Activated CD8-positive, alpha-beta memory T cell treated with anti-CD3 and anti-CD28 coated beads for 48 hours (primary cell): Measurements from ENCODE around the gene TRAPPC11.
"Not testable (repeated sequence)": the region's sequence is repeated elsewhere in the genome, so short reads cannot be mapped to it uniquely, and the experiment has no call there.

Source experiments
- DNase-seq, 3 experiments: peaks; one replicate each; pipeline ENCODE4 v3.0.0-alpha.2; 2020; ENCODE audit warnings: low read depth in 2 of 3, low spot score in 2 of 3

The TRAPPC11 gene

GRCh38 chr4:183718876-183719275 is 59.8 kb downstream of the TRAPPC11 start:
- DNase-seq: no peak

DNA sequence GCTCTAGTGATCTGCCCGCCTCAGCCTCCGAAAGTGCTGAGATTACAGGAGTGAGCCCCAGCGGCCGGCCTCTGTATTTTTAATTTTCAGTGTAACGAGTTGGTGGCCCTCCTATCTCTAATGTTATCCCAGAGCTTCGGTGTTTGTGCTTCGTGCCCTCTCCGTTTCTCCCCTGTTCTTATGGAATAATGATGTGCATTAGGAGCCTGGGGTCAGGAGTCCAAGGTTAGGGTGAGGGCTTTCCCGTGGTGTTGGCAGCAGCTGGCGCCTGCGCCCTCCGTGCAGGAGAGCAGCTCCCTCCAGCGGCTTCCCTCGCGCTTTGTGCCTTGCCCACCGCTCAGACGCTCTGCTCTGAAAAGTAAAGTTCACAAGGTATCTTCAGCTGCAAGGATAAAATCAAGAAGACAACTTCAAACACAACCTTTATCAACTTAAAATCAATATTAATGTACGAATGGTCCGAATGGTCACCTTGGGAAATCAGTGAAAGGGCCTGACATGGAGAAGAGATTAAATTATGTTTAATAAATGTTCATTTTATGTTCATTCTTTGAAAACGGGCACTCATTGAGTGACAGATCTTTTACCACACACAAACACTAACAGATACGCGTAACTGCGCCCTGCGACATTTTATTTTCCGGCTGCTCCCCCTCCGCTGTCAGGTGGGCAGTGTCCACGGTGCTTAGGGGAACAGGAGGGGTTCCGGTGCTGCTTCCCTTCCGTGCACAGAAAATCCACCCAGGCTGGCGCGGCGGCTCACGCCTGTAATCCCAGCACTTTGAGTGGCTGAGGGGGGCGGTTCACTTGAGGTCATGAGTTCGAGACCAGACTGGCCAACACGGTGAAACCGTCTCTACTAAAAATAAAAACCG is 62.4 kb downstream of the TRAPPC11 start:
- no peak for DNase-seq

- DNase-seq: peak in 2 of 3 experiments; percentile 19 to 32
These were observed 63.9 kb downstream of the TRAPPC11 start for GRCh38 chr4:183722731-183723560.

- no peak for DNase-seq
These were observed 64.6 kb downstream of the TRAPPC11 start for GRCh38 chr4:183723561-183724228.

GRCh38 chr4:183725585-183725984 is 66.5 kb downstream of the TRAPPC11 start:
- not testable (repeated sequence) for DNase-seq

- no peak for DNase-seq
These were observed 68.4 kb downstream of the TRAPPC11 start for GRCh38 chr4:183727482-183727881.

GRCh38 chr4:183728223-183729068 is 69.4 kb downstream of the TRAPPC11 start:
- DNase-seq: no peak

GRCh38 chr4:183729069-183729406 is 69.9 kb downstream of the TRAPPC11 start:
- DNase-seq: no peak

DNA sequence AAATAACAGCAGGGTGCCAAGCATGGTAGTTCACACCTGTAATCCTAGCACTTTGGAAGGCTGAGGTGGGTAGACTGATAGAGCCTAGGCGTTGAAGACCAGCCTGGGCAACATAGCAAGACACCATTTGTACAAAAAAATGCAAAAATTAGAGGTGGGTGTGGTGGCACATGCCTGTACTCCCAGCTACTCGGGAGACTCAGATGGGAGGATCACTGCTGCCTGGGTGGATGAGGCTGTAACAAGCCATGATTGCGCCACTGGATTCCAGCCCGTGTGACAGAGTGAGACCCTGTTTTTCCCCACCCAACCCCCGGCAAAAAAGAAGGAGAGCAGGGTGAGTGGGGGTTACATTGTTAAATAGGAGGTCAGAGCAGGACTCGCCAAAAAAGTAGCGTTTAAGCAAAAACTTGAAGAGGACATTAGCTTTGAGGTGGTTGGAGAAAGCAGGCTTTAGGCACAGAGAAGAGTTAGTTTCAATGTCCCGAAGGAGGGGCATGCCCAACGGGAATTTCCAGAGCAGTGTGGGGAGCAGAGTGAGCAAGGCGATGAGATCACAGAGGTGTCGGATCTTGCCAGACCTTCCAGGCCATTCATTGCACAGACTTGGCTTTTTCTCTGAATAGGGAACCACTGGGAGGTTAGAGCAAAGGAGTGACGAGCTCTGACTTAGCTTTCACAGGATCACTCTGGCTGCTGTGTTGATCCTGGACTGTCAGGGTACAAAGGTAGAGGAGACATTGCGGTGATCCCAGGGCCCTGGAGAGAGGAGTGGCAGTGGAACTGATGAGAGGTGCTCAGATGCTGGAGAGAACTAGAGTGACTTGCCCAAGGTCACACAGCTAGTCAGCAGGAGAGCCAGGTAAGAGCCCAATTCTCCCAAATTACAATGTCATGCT is 70.6 kb downstream of the TRAPPC11 start:
- no peak for DNase-seq

DNA sequence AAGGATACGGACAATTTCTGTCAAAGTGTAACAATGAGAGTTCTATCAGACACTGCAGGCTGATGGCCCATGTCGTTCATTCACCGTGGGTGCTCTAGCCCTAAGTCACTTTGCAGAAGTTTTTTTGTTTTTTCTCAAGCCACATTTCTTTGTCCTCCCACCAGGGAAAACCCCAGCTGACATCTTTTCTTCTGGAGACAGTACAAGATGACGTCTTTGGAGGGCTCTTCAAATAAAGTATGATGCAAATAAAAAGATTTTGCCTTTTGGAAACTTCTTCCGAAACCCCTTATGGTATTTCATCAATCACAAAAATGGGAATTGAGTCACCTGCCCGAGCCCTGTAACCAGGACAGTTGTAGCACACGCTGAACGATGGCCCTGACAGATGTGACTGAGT is 73.2 kb downstream of the TRAPPC11 start:
- DNase-seq: no peak

GRCh38 chr4:183733181-183733580 is 74.1 kb downstream of the TRAPPC11 start:
- DNase-seq: no peak

GRCh38 chr4:183738081-183738673 is 79.1 kb downstream of the TRAPPC11 start:
- no peak for DNase-seq

- no peak for DNase-seq
These were observed 79.9 kb downstream of the TRAPPC11 start for GRCh38 chr4:183738961-183739360.

DNA sequence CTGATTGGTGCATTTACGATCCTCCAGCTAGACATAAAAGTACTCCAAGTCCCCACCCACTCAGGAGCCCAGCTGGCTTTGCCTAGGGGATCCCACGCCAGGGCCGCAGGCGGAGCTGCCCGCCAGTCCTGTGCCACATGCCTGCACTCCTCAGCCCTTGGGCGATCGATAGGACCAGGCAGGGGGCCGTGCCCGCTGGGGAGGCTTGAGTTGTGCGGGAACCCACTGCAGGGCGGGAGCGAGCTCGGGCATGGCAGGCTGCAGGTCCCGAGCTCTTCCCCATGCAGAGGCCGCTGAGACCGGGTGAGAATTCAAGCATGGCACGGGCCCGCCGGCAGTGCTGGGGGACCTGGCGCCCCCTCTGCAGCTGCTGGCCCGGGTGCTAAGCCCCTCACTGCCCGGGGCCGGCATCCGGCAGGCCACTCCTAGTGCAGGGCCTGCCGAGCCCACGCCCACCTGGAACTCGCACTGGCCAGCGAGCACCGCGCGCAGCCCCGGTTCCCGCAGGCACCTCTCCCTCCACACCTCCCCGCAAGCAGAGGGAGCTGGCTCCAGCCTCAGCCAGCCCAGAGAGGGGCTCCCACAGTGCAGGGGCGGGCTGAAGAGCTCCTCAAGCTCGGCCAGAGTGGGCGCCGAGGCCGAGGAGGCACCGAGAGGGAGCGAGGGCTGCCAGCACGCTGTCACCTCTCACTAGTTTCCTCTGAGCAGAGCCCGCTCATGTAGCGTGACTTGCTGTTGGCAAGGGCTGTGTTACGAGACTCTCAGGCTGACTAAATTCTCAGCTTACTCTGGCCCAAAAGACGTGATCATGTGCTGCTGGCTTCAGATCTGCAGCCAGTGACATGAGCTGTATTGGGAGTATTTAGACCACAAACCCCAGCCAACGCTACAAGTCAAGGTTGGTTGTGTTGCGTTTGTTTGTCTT is 87.5 kb downstream of the TRAPPC11 start:
- DNase-seq: no peak

GRCh38 chr4:183747380-183747779 is 88.3 kb downstream of the TRAPPC11 start:
- DNase-seq: no peak

DNA sequence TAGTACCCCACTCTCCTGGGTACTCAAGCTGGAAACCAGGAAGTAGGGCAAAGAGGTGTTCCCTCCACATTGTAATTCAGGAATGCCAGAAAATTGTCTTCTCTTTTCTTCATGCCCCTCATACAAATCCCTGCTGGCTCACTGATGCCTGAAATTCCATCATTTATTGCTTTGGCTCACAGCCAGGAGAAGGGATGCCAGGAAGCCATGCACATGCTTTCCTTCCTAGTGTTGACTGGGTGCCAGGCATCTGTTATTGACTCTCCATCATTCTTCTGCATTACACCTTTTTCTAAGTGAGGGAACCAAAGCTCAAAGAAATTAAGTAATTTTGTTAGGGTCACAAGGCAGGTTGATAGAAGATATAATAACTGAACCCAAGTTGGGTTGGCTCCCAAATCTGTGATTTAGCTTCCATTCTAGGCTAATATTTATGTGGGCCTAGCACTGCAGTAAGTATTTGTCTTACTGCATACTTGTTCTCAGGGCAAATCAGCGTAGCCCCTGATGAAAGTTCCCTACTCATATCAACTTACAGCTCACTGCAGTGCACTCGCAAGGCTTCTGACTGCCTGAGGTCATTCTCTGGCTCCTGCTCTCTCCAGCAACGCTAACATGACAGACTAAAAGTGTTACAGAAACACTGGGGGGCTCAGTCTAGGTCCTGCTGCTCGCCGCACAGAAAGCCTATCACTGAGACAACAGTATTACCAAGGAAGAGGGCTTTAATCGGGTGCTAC is 89.0 kb downstream of the TRAPPC11 start:
- DNase-seq: no peak

GRCh38 chr4:183751106-183751505 is 92.0 kb downstream of the TRAPPC11 start:
- DNase-seq: no peak

GRCh38 chr4:183755596-183755995 is 96.5 kb downstream of the TRAPPC11 start:
- no peak for DNase-seq
